ENCODE data around the gene DHRS11. TPM values are rescaled to one million over a fixed set of nuclear protein-coding genes. Genes with fewer than 3 reads are reported as not detected.

Gene DHRS11
- total RNA-seq, 4 donors from 2014 or later, result 63.5 to 436 (median 424) TPM

DNA sequence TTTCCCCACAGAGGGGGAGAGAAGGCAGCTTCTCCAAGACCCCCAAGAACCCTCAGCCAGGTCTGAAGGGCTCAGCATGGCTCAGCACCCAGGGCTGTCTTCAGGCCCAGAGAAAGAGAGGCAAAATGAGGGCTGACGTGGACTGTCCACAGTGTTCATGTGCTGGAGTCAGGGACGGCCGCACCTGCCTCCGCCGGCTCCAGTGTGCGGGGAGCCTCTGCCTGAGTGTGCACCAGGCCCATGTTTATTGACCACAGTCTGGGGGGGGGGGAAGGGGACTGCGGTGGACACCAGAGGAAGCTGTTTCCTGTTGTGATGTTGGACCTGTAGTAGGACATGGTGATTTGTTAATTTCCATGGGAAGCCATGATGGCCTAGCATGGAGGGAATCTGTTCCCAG is 16.6 kb downstream of the DHRS11 start:
- TF ChIP-seq, protein P1, sequence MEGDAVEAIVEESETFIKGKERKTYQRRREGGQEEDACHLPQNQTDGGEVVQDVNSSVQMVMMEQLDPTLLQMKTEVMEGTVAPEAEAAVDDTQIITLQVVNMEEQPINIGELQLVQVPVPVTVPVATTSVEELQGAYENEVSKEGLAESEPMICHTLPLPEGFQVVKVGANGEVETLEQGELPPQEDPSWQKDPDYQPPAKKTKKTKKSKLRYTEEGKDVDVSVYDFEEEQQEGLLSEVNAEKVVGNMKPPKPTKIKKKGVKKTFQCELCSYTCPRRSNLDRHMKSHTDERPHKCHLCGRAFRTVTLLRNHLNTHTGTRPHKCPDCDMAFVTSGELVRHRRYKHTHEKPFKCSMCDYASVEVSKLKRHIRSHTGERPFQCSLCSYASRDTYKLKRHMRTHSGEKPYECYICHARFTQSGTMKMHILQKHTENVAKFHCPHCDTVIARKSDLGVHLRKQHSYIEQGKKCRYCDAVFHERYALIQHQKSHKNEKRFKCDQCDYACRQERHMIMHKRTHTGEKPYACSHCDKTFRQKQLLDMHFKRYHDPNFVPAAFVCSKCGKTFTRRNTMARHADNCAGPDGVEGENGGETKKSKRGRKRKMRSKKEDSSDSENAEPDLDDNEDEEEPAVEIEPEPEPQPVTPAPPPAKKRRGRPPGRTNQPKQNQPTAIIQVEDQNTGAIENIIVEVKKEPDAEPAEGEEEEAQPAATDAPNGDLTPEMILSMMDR (IDR thresholded peaks at IDR 0.05), result no peak
- no peak for TF ChIP-seq POLR2A (IDR thresholded peaks at IDR 0.05)
- Histone ChIP-seq H3K27ac (no peak overlapping the region), H3K9me3 (no peaks in the 10 kb centered on the region), H3K4me3 (no peak overlapping the region), H3K36me3 (no peaks in the 10 kb centered on the region), H3K27me3 (no peaks in the 10 kb centered on the region), H3K4me1 (peaks cover 0 to 8% (median 0%) of the 10 kb centered on the region in 4 donors)
- peak in 1 of 3 donors; percentile 36 for DNase-seq

- no peak overlapping the region for H3K4me3 ChIP-seq
- DNase-seq, result peak in 2 of 3 donors; percentile 64 to 71
- TF ChIP-seq, protein P1 (IDR thresholded peaks at IDR 0.05), result peak in 4 of 6 experiments; percentile 12 to 60 (median 53)
- no peak for TF ChIP-seq POLR2A (IDR thresholded peaks at IDR 0.05)
Observed at GRCh38 chr17:36608794-36609497, 17.3 kb downstream of the DHRS11 start.

DNA sequence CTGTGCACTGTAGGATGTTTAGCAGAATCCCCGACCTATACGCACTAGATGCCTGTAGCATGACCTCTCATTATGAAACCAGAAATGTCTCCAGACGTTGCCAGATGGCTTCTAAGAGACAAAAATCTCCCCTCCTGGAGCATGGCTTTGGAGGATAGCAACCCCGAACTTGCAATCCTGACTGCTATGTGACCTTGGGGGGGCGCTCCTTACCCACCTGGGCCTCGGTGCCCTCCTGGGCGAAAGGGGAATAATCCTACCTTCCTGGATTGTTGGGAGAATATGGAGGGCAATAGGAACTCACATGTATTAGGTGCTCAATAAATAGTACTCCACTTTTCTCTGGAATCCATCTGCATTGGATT is 17.8 kb downstream of the DHRS11 start:
- Histone ChIP-seq H3K4me1 (peaks cover 0 to 7% (median 0%) of the 10 kb centered on the region in 4 donors), H3K27ac (no peak overlapping the region), H3K4me3 (no peak overlapping the region), H3K36me3 (no peaks in the 10 kb centered on the region), H3K27me3 (no peaks in the 10 kb centered on the region), H3K9me3 (no peaks in the 10 kb centered on the region)
- peak in 1 of 3 donors; percentile 27 for DNase-seq
- TF ChIP-seq, protein P1 (IDR thresholded peaks at IDR 0.05), result no peak
- TF ChIP-seq POLR2A (IDR thresholded peaks at IDR 0.05), result no peak

More at GRCh38 chr17:36608794-36609497, 17.3 kb downstream of the DHRS11 start:
- Histone ChIP-seq H3K36me3 (no peaks in the 10 kb centered on the region), H3K27ac (no peak overlapping the region), H3K27me3 (no peaks in the 10 kb centered on the region), H3K4me1 (peaks cover 0 to 7% (median 0%) of the 10 kb centered on the region in 4 donors), H3K9me3 (no peaks in the 10 kb centered on the region)

GRCh38 chr17:36610474-36610873 is 18.8 kb downstream of the DHRS11 start:
- no peak overlapping the region for H3K27ac ChIP-seq
- H3K9me3 ChIP-seq, result no peaks in the 10 kb centered on the region
- H3K27me3 ChIP-seq, result no peaks in the 10 kb centered on the region
- H3K4me1 ChIP-seq, result peaks cover 0 to 7% (median 0%) of the 10 kb centered on the region in 4 donors
- no peaks in the 10 kb centered on the region for H3K36me3 ChIP-seq
- no peak overlapping the region for H3K4me3 ChIP-seq
- TF ChIP-seq POLR2A (IDR thresholded peaks at IDR 0.05), result no peak
- TF ChIP-seq, protein P1 (IDR thresholded peaks at IDR 0.05), result no peak
- DNase-seq, result no peak

- TF ChIP-seq, protein P1 (IDR thresholded peaks at IDR 0.05), result no peak
- TF ChIP-seq POLR2A (IDR thresholded peaks at IDR 0.05), result no peak
- H3K9me3 ChIP-seq, result no peaks in the 10 kb centered on the region
Observed at GRCh38 chr17:36611345-36612072, 19.8 kb downstream of the DHRS11 start.

More at GRCh38 chr17:36611345-36612072, 19.8 kb downstream of the DHRS11 start:
- Histone ChIP-seq H3K27ac (no peak overlapping the region), H3K4me3 (no peak overlapping the region), H3K4me1 (peaks cover 0 to 7% (median 0%) of the 10 kb centered on the region in 4 donors), H3K27me3 (no peaks in the 10 kb centered on the region), H3K36me3 (no peaks in the 10 kb centered on the region)
- no peak for DNase-seq

Measured in Peyer's patch (tissue), 4 donors.